Heart left ventricle (tissue), 13 donors: ENCODE results near the gene FXYD7.

Experiments used
- CTCF ChIP-seq, 12 donors: fragments of 200-600 bp; sonication (generic) in 4 of 12; IDR thresholded peaks; one replicate each; pipeline versions ENCODE4 v1.5.0 to v1.8.0; 2018 to 2022; ENCODE audit warnings: antibody characterized with exemption in 12 of 12, mild to moderate bottlenecking in 5 of 12
- POLR2A ChIP-seq, 2 donors: fragments of 450-650 bp; IDR thresholded peaks; one replicate each; pipeline ENCODE4 v1.6.1; 2017; ENCODE audit warnings: antibody characterized with exemption in 2 of 2, mild to moderate bottlenecking in 2 of 2, moderate library complexity in 2 of 2
- donor health status: ischemic (EF 13 %, LVEDD 7.1; RV severe dilation, severe dysfunction).
- donor health status: DM: no; HTN: yes; CAD: no.
- donor health status: DM: no; HTN: no; CAD: no.
- donor health status: ischemic (EF 25% LVEDD 6.9; RV normal size, moderate dysfunction).
- donor health status: ischemic (EF 25% LVEDD 5.7; RV mildly dilated, moderate dysfunction).
- donor health status: ischemic (EF 35%, LVEDD 5.7; RV mildly dilated, moderate dysfunction).
- donor health status: nonischemic (EF 11% LVEDD 7.7; RV severe dilation, severe dysfunction).
- donor health status: DM: yes; HTN: yes; CAD: no.
- donor health status: PGD.
- donor health status: ischemic (EF 29% LVEDD 5.4; RV normal size, mild dysfunction).
- donor health status: nonischemic (EF 23%, LVEDD 6.1; RV moderate dilation, normal function).

GRCh38 chr19:35144600-35145436 is 1.8 kb downstream of the FXYD7 start:
- TF ChIP-seq CTCF (IDR thresholded peaks at IDR 0.05) (no peak), POLR2A (IDR thresholded peaks at IDR 0.05) (no peak)
